ENCODE results near the gene TBCE. TPM values are rescaled to one million over a fixed set of nuclear protein-coding genes. Genes with fewer than 3 reads are reported as not detected.
"Not testable (repeated sequence)": the region's sequence is repeated elsewhere in the genome, so short reads cannot be mapped to it uniquely, and the experiment has no call there.

The TBCE gene
- total RNA-seq, 1 donor from 2014 or later = 19.1 TPM

DNA sequence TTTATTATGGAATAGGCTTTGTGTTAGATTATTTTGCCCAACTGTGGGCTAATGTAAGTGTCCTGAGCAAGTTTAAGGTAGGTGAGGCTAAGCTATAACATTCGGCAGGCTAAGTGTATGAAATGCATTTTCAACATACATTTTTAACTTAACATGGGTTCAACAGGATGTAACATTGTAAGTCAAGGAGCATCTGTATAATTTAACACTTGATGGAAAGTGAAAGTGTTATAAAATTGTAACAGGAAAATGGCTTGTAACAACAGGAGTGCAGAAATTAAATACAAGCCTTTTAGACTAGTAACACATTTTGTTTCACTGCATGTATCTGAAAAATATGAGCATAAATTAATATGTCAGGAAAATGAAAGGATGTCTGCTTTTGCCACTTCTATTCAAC, 94.7 kb downstream of the TBCE start:
- ChIA-PET CTCF (no interaction called here), POLR2A (no interaction called here)
- Mint-ChIP-seq H3K4me1 (peaks cover 8% of the 10 kb centered on the region), H3K9me3 (no peaks in the 10 kb centered on the region), H3K4me3 (no peak overlapping the region), H3K36me3 (ENCODE audit: low read depth) (peaks cover 10% of the 10 kb centered on the region), H3K27me3 (no peaks in the 10 kb centered on the region), H3K27ac (no peak overlapping the region)
- intact Hi-C loops (cut with micrococcal nuclease) = no loop called here
- ATAC-seq (ENCODE audit: low read depth) = no peak
- DNase-seq = no peak
- TF ChIP-seq, protein P1, sequence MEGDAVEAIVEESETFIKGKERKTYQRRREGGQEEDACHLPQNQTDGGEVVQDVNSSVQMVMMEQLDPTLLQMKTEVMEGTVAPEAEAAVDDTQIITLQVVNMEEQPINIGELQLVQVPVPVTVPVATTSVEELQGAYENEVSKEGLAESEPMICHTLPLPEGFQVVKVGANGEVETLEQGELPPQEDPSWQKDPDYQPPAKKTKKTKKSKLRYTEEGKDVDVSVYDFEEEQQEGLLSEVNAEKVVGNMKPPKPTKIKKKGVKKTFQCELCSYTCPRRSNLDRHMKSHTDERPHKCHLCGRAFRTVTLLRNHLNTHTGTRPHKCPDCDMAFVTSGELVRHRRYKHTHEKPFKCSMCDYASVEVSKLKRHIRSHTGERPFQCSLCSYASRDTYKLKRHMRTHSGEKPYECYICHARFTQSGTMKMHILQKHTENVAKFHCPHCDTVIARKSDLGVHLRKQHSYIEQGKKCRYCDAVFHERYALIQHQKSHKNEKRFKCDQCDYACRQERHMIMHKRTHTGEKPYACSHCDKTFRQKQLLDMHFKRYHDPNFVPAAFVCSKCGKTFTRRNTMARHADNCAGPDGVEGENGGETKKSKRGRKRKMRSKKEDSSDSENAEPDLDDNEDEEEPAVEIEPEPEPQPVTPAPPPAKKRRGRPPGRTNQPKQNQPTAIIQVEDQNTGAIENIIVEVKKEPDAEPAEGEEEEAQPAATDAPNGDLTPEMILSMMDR (IDR thresholded peaks at IDR 0.05) = no peak

DNA sequence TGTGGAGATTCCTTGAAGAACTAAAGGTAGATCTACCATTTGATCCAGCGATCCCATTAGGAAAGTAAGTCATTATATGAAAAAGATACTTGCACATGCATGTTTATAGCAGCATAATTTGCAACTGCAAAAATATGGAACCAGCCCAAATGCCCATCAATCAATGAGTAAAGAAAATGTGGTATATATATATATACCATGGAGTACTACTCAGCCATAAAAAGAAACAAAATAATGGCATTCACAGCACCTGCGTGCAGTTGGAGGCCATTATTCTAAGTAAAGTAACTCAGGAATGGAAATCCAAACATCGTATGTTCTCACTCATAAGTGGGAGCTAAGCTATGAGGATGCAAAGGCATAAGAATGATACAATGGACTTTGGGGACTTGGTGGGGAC, 95.6 kb downstream of the TBCE start:
- CTCF ChIA-PET = not testable (repeated sequence)

DNA sequence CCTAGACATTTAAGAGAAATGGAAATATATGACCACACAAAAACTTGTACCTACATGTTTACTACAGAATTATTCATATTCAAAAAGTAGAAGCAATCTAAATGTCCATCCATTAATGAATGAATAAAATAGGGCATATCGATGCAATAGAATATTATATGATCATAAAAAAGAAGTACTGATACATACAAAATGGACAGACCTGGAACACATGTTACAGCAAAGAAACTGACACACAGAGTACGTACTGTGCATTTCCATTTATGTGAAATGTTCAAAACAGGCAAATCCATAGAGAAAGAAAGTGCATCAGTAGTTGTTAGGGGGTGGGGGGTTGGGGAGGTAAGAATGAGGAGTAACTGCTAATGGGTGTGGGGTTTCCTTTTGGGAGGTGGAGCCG, 97.8 kb downstream of the TBCE start:
- ChIA-PET CTCF (no interaction called here), POLR2A (no interaction called here)
- Mint-ChIP-seq H3K27me3 (no peaks in the 10 kb centered on the region), H3K4me1 (peaks cover 8% of the 10 kb centered on the region), H3K4me3 (no peak overlapping the region), H3K36me3 (ENCODE audit: low read depth) (peaks cover 15% of the 10 kb centered on the region), H3K9me3 (no peaks in the 10 kb centered on the region), H3K27ac (no peak overlapping the region)
- TF ChIP-seq, protein P1 (IDR thresholded peaks at IDR 0.05) = no peak
- intact Hi-C loops (cut with micrococcal nuclease) = no loop called here
- ATAC-seq (ENCODE audit: low read depth) (no peak), DNase-seq (no peak)

More for the DNA sequence above, 95.6 kb downstream of the TBCE start:
- H3K36me3 Mint-ChIP-seq (ENCODE audit: low read depth); H3K9me3 Mint-ChIP-seq; H3K4me3 Mint-ChIP-seq; intact Hi-C loops (cut with micrococcal nuclease); H3K27ac Mint-ChIP-seq; H3K27me3 Mint-ChIP-seq; H3K4me1 Mint-ChIP-seq; POLR2A ChIA-PET; ATAC-seq (ENCODE audit: low read depth); DNase-seq: not testable (repeated sequence)

DNA sequence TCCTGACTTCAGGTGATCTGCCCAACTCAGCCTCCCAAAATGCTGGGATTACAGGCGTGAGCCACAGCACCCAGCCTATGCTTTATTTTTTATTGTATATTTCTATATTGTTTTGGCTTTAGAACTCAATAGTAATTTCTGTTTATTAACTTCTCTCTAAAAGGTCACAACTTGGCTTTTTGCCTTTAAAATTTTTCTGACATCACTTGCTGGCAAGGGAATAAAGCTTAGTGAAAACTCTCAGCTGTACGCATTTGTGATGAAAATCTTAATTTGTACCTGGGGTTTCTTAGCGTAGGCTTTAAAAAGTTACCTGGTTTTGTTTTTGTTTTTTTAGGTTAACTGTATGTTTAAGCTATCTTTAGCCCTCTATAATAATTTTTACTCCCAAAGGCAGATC, 100.8 kb downstream of the TBCE start:
- Mint-ChIP-seq H3K4me1 (no peaks in the 10 kb centered on the region), H3K9me3 (no peaks in the 10 kb centered on the region), H3K27me3 (no peaks in the 10 kb centered on the region), H3K4me3 (no peak overlapping the region), H3K36me3 (ENCODE audit: low read depth) (peaks cover 21% of the 10 kb centered on the region), H3K27ac (no peak overlapping the region)
- intact Hi-C loops (cut with micrococcal nuclease) = no loop called here
- DNase-seq = no peak
- no peak for ATAC-seq (ENCODE audit: low read depth)
- ChIA-PET CTCF (no interaction called here), POLR2A (no interaction called here)
- TF ChIP-seq, protein P1 (IDR thresholded peaks at IDR 0.05) = no peak

DNA sequence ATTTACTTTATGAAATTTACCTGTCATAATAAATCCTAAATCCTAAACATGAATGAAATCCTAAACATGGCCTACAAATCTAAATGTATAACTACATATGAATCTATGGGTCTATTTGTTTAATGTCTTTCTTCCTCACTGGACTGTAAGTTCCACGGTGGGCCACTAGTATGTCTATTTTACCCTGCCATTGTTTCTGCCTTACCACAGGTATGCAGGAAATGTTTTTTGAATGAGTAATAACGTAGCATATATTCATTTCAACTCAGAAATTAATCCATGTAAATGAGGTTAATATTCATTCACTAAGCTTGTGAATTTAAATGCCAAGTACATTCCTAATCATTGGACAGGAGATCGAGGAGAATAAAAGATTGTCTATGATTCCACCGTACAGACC, 101.7 kb downstream of the TBCE start:
- ChIA-PET CTCF (no interaction called here), POLR2A (no interaction called here)
- Mint-ChIP-seq H3K27me3 (no peaks in the 10 kb centered on the region), H3K36me3 (ENCODE audit: low read depth) (peaks cover 21% of the 10 kb centered on the region), H3K27ac (no peak overlapping the region), H3K9me3 (no peaks in the 10 kb centered on the region), H3K4me1 (no peaks in the 10 kb centered on the region), H3K4me3 (no peak overlapping the region)
- intact Hi-C loops (cut with micrococcal nuclease) = no loop called here
- DNase-seq (no peak), ATAC-seq (ENCODE audit: low read depth) (no peak)
- TF ChIP-seq, protein P1 (IDR thresholded peaks at IDR 0.05) = no peak

DNA sequence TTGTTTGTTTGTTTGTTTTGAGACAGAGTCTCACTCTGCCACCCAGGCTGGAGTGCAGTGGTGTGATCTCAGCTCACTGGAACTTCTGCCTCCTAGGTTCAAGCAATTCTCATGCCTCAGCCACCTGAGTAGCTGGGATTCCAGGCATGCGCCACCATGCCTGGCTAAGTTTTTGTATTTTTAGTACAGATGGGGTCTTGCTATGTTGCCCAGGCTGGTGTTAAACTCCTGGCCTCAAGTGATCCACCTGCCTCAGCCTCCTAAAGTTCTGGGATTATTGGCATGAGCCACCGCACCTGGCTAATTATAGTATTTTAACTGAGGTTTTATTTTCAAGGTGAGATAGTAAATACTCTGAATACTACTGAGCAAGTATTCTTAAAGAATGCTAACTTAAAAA, 102.7 kb downstream of the TBCE start:
- CTCF ChIA-PET; H3K9me3 Mint-ChIP-seq; H3K27me3 Mint-ChIP-seq; H3K27ac Mint-ChIP-seq; H3K4me3 Mint-ChIP-seq; POLR2A ChIA-PET; ATAC-seq (ENCODE audit: low read depth); DNase-seq; H3K4me1 Mint-ChIP-seq; intact Hi-C loops (cut with micrococcal nuclease): not testable (repeated sequence)
- peaks cover 16% of the 10 kb centered on the region for H3K36me3 Mint-ChIP-seq (ENCODE audit: low read depth)
